Thoracic aorta (tissue), 2 donors: ENCODE measurements around the gene CCDC142. TPM values are rescaled to one million over a fixed set of nuclear protein-coding genes. Genes with fewer than 3 reads are reported as not detected.
"Not testable (repeated sequence)": the region's sequence is repeated elsewhere in the genome, so short reads cannot be mapped to it uniquely, and the experiment has no call there.

Source experiments
- ATAC-seq: fragments of 150-250 bp; one replicate; pipeline ENCODE4 v1.8.0; 2017; ENCODE audit warnings: low read depth; ENCODE audit not compliant: insufficient number of reproducible peaks, low FRiP score
- DNase-seq: peaks from one replicate; pipeline ENCODE4 v3.0.0-alpha.2; 2020; ENCODE audit warnings: low spot score
- H3K27ac ChIP-seq, 2 donors: fragments of 200-600 bp; sonication (generic); 1 replicate in 1 of 2; 2 replicates in 1 of 2; pipeline ENCODE4 v1.5.1; 2016; ENCODE audit warnings: mild to moderate bottlenecking in 2 of 2, moderate library complexity in 2 of 2
- H3K27me3 ChIP-seq: fragments of 200-600 bp; sonication (generic); replicated peaks from 2 replicates; pipeline ENCODE4 v1.6.0; 2016; ENCODE audit warnings: mild to moderate bottlenecking; ENCODE audit not compliant: insufficient read depth
- H3K36me3 ChIP-seq: fragments of 200-600 bp; sonication (generic); one replicate; pipeline ENCODE4 v1.5.1; 2016
- H3K4me1 ChIP-seq, 2 donors: fragments of 200-600 bp; sonication (generic); 1 replicate in 1 of 2; 2 replicates in 1 of 2; pipeline versions ENCODE4 v1.5.1 to v1.6.0; 2016; ENCODE audit warnings: low read depth in 2 of 2, mild to moderate bottlenecking in 1 of 2; ENCODE audit not compliant: control insufficient read depth in 1 of 2
- H3K4me3 ChIP-seq: fragments of 200-600 bp; sonication (generic); 2 replicates; pipeline ENCODE4 v1.5.1; 2016; ENCODE audit warnings: mild to moderate bottlenecking
- H3K9me3 ChIP-seq: fragments of 200-600 bp; sonication (generic); 2 replicates; pipeline ENCODE4 v1.5.1; 2016
- total RNA-seq, 2 donors: library from RNA; depleted of rRNA; stranded (reverse); fragments of >200 nt; gene quantifications; one replicate each; pipeline versions ENCODE4 v1.1.0 to v1.2.3, GENCODE V29; 2016
- TF ChIP-seq, protein P1 (sequence below): fragments of 200-600 bp; sonication (generic); IDR thresholded peaks from one replicate; pipeline ENCODE4 v1.5.1; 2019; ENCODE audit warnings: antibody characterized with exemption

Gene CCDC142
- total RNA-seq, 2 donors from 2014 or later = 31.5 to 43.4 TPM

GRCh38 chr2:74489906-74490305, 7.1 kb upstream of the CCDC142 start:
- Histone ChIP-seq H3K27ac (no peak overlapping the region), H3K9me3 (no peaks in the 10 kb centered on the region), H3K36me3 (peaks cover 52% of the 10 kb centered on the region), H3K4me1 (no peaks in the 10 kb centered on the region), H3K4me3 (no peak overlapping the region), H3K27me3 (no peaks in the 10 kb centered on the region)
- TF ChIP-seq, protein P1, sequence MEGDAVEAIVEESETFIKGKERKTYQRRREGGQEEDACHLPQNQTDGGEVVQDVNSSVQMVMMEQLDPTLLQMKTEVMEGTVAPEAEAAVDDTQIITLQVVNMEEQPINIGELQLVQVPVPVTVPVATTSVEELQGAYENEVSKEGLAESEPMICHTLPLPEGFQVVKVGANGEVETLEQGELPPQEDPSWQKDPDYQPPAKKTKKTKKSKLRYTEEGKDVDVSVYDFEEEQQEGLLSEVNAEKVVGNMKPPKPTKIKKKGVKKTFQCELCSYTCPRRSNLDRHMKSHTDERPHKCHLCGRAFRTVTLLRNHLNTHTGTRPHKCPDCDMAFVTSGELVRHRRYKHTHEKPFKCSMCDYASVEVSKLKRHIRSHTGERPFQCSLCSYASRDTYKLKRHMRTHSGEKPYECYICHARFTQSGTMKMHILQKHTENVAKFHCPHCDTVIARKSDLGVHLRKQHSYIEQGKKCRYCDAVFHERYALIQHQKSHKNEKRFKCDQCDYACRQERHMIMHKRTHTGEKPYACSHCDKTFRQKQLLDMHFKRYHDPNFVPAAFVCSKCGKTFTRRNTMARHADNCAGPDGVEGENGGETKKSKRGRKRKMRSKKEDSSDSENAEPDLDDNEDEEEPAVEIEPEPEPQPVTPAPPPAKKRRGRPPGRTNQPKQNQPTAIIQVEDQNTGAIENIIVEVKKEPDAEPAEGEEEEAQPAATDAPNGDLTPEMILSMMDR = no peak
- DNase-seq = no peak
- no peak for ATAC-seq

DNA sequence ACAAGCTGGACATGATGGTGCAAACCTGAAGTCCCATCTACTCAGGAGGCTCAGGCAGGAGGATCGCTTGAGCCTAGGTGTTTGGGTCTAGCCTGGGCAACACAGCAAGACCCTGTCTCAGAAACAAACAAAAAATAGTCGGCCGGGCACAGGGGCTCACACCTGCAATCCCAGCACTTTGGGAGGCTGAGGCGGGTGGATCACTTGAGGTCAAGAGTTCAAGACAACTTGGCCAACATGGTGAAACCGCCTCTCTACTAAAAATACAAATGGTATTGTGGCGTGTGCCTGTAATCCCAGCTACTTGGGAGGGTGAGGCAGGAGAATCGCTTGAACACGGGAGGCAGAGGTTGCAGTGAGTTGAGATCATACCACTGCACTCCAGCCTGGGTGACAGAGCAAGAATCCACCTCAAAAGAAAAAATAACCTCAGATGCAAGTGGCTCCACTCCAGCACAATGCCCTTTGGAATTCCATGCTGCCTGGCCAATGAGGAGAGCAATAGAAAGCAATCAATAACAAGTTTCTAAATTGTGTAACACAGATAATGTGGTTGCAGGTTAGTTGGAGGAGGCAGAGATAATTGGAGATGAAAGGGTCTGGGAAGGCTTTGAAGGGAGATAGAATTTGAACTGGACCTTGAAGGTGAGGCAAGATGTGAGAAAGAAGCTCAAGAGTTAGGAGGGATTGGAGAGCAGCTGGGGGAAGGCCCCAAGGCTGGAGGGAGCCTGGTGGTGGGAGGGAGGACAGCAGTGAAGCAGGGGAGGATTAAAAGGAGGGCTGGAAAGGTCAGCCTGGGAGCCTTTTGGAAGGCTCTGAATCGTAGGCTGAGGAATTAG, 6.1 kb upstream of the CCDC142 start:
- H3K36me3 ChIP-seq = peaks cover 52% of the 10 kb centered on the region
- DNase-seq = no peak
- H3K4me3 ChIP-seq = no peak overlapping the region

DNA sequence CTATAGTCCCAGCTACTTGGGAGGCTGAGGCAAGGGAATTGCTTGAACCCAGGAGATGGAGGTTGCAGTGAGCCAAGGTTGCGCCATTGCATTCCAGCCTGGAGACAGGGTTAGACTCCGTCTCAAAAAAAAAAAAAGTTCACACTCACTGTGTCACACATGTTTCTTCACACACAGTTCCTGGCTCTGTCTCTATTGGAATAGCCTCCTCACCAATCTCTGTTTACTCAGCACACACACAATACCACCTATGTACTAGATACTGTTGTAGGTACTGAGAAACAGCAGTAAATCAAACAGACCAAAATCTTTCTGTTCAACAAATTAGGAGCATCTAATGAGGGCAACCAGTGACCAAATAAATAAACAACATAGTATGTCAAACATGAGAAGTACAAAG, 3.3 kb upstream of the CCDC142 start:
- DNase-seq (no peak), ATAC-seq (no peak)
- TF ChIP-seq, protein P1 = no peak
- no peaks in the 10 kb centered on the region for H3K27me3 ChIP-seq
- H3K27ac ChIP-seq = no peak overlapping the region
- H3K4me3 ChIP-seq = no peak overlapping the region
- peaks cover 25% of the 10 kb centered on the region for H3K36me3 ChIP-seq
- peaks cover 18 to 24% of the 10 kb centered on the region in 2 donors for H3K4me1 ChIP-seq
- no peaks in the 10 kb centered on the region for H3K9me3 ChIP-seq

More for the DNA sequence above, 6.1 kb upstream of the CCDC142 start:
- H3K27me3 ChIP-seq = no peaks in the 10 kb centered on the region
- no peaks in the 10 kb centered on the region for H3K9me3 ChIP-seq
- TF ChIP-seq, protein P1 = no peak
- no peak for ATAC-seq
- peaks cover 4 to 7% of the 10 kb centered on the region in 2 donors for H3K4me1 ChIP-seq
- no peak overlapping the region for H3K27ac ChIP-seq

DNA sequence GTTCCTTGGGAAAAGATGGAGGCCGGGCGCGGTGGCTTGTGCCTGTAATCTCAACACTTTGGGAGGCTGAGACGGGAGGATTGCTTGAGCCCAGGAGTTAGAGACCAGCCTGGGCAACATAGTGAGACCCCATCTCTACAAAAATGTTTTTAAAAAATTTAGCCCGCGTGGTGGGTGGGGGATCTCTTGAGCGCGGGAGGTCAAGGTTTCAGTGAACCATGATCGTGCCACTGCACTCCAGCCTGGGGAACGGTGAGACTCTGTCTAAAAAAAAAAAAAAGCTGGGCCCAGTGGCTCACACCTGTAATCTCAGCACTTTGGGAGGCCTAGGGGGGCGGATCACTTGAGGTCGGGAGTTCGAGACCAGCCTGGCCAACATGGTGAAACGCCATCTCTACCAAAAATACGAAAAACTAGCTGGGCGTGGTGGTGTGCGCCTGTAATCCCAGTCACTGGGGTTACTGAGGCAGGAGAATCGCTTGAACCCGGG, 922 bp upstream of the CCDC142 start:
- H3K36me3 ChIP-seq = peaks cover 13% of the 10 kb centered on the region
- not testable (repeated sequence) for DNase-seq, H3K27me3 ChIP-seq, H3K9me3 ChIP-seq, ATAC-seq
- H3K4me3 ChIP-seq = peak overlapping the region; percentile 100
- H3K4me1 ChIP-seq = peaks cover 23 to 35% of the 10 kb centered on the region in 2 donors
- peak overlapping the region in 1 of 2 donors; percentile 88 for H3K27ac ChIP-seq

DNA sequence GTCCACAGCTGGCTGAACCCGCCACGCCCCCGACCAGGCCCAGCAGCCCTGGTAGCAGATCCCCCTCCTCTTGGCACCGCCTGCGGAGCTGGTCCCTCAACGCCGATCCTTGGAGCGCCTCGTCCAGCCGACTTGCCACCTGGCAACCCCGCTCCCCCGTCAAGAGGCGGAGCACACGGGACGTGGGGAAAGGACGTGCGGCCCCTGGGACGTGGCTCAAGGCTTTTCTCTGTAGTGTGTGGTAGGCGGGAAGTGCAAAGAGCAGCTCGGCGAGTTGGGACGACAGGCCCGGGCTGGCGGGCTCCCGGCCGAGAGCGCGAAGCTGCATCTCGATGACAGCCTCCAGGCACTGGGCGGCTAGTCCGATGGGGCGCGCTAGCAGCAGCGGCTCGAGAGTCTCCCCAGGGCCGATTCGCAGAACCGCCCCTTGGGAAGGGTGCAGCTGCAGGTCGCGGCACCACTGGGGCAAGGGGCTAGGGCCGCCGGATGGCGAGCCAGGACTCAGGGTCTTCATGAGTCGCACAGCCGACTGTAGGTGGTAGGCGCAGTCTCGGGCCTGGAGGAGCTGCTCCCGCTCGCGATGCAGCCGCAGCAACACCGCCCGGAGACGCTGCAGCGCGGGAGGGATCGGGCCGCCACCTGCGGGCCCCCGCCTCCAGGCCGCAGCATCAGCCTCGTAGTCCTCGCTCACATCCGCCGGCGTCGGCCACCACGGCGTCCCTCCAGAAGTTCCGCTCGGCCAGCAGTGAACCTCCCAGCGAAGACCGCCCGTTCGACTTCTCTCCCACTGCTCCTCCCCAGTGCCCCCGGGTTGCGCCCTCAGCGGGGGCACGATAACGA, 617 bp downstream of the CCDC142 start:
- Histone ChIP-seq H3K27me3 (no peaks in the 10 kb centered on the region), H3K27ac (peak overlapping the region; percentile 88 to 94), H3K4me1 (peaks cover 23 to 35% of the 10 kb centered on the region in 2 donors), H3K9me3 (no peaks in the 10 kb centered on the region), H3K36me3 (peaks cover 18% of the 10 kb centered on the region), H3K4me3 (peak overlapping the region; percentile 100)
- TF ChIP-seq, protein P1 = no peak
- peak; percentile 26 for ATAC-seq
- DNase-seq = no peak
